ENCODE data around the gene SNTB2. TPM values are rescaled to one million over a fixed set of nuclear protein-coding genes. Genes with fewer than 3 reads are reported as not detected.

SNTB2 gene
- total RNA-seq, 1 experiment from 2014 or later: 20.2 TPM

- Histone ChIP-seq H3K9me3 (ENCODE audit: control insufficient read depth, low read depth, low read length) (no peaks in the 10 kb centered on the region), H3K27ac (ENCODE audit: insufficient read length, low read depth, low read length) (no peak overlapping the region), H3K79me2 (ENCODE audit: insufficient read depth, low read length) (no peaks in the 10 kb centered on the region), H2AFZ (ENCODE audit: low read length) (no peak overlapping the region), H2BK20ac (ENCODE audit: low read depth, low read length, poor library complexity, severe bottlenecking) (no peak overlapping the region), H3K4me2 (ENCODE audit: insufficient read depth, insufficient read length, low read length) (no peak overlapping the region), H3K23ac (ENCODE audit: insufficient read length, low read depth, low read length) (no peak overlapping the region), H3K27me3 (ENCODE audit: insufficient read depth, low read length) (no peaks in the 10 kb centered on the region), H4K8ac (replicated peaks; ENCODE audit: insufficient read length, low read depth, low read length) (no peak overlapping the region), H4K5ac (ENCODE audit: insufficient read length, low read depth, low read length) (no peak overlapping the region), H2BK120ac (ENCODE audit: low read depth, low read length, poor library complexity, severe bottlenecking) (no peak overlapping the region), H3K56ac (ENCODE audit: insufficient read length, low read depth, low read length) (no peak overlapping the region), H2BK15ac (ENCODE audit: low read depth, low read length) (no peak overlapping the region), H3K79me1 (ENCODE audit: insufficient read depth, low read depth, low read length, poor library complexity, severe bottlenecking) (no peaks in the 10 kb centered on the region), H3K4ac (ENCODE audit: low read depth, low read length) (no peak overlapping the region), H2BK12ac (ENCODE audit: insufficient read length, low read depth, low read length) (no peak overlapping the region), H2AK5ac (ENCODE audit: insufficient read length, low read length) (no peak overlapping the region), H3K9ac (ENCODE audit: extremely low read depth, insufficient read length, low read length) (no peak overlapping the region), H3K23me2 (ENCODE audit: insufficient read length, low read depth, low read length, poor library complexity, severe bottlenecking) (no peaks in the 10 kb centered on the region), H4K20me1 (ENCODE audit: control insufficient read depth, insufficient read depth, insufficient read length) (no peaks in the 10 kb centered on the region), H3K18ac (ENCODE audit: insufficient read length, low read depth, low read length) (no peak overlapping the region), H3T11ph (ENCODE audit: low read length) (no peak overlapping the region), H3K4me1 (ENCODE audit: insufficient read depth, low read length) (no peaks in the 10 kb centered on the region), H4K91ac (ENCODE audit: insufficient read length, low read depth, low read length) (no peak overlapping the region), H3K14ac (ENCODE audit: insufficient read depth, low read length) (no peak overlapping the region), H2BK5ac (ENCODE audit: insufficient read length, low read length) (no peak overlapping the region)
- Mint-ChIP-seq H3K36me3 (ENCODE audit: insufficient read depth in 1 of 3, low read depth in 3 of 3) (no peaks in the 10 kb centered on the region; a peak in 1 of 7 replicates), H3K4me3 (no peak overlapping the region), H3K27ac (no peak overlapping the region), H3K9me3 (no peaks in the 10 kb centered on the region), H3K4me1 (no peaks in the 10 kb centered on the region), H3K27me3 (ENCODE audit: low read depth) (no peaks in the 10 kb centered on the region)
- TF ChIP-seq CTCF (conservative IDR thresholded peaks at IDR 0.05): no peak
- no CpG with 5 or more reads among the region's 3 CpGs for WGBS (ENCODE audit: extremely low coverage, insufficient read length, low lambda C conversion rate)
- no peak for DNase-seq
Measured at GRCh38 chr16:69234460-69234859, 47.5 kb downstream of the SNTB2 start.
